K562 (cell line): ENCODE results near the gene PPP1R3C. TPM values are rescaled to one million over a fixed set of nuclear protein-coding genes. Genes with fewer than 3 reads are reported as not detected.

Source experiments
- ATF7 ChIP-seq: fragments of 450-650 bp; IDR thresholded peaks from 2 replicates; pipeline ENCODE4 v1.7.1; 2014; ENCODE audit warnings: mild to moderate bottlenecking, moderate library complexity
- BDP1 ChIP-seq: IDR thresholded peaks from 3 replicates; pipeline ENCODE4 v1.6.1; 2011; ENCODE audit not compliant: insufficient read length, insufficient read depth
- DNMT1 ChIP-seq: fragments of 450-650 bp; IDR thresholded peaks from 2 replicates; pipeline ENCODE4 v1.6.1; 2016; ENCODE audit warnings: antibody characterized with exemption, mild to moderate bottlenecking
- ESRRB ChIP-seq: fragments of 250-450 bp; sonication (Bioruptor Pico); IDR thresholded peaks from 2 replicates; pipeline ENCODE4 v1.5.0; 2020; ENCODE audit warnings: mild to moderate bottlenecking, moderate library complexity, borderline replicate concordance
- HES1 ChIP-seq: fragments of 450-650 bp; IDR thresholded peaks from 2 replicates; pipeline ENCODE4 v1.6.1; 2016; ENCODE audit warnings: low read depth, mild to moderate bottlenecking, moderate library complexity
- MIER1 ChIP-seq: fragments of 450-650 bp; IDR thresholded peaks from 2 replicates; pipeline ENCODE4 v1.6.1; 2016; ENCODE audit warnings: antibody characterized with exemption, mild to moderate bottlenecking, low read depth
- NBN ChIP-seq: fragments of 450-650 bp; IDR thresholded peaks from 2 replicates; pipeline ENCODE4 v1.6.1; 2016; ENCODE audit warnings: low read depth, mild to moderate bottlenecking
- NCOA2 ChIP-seq, 2 experiments: fragments of 450-650 bp; IDR thresholded peaks; 2 replicates each; pipeline ENCODE4 v1.6.1; 2018; ENCODE audit warnings: mild to moderate bottlenecking in 2 of 2, moderate library complexity in 1 of 2; ENCODE audit not compliant: partially characterized antibody in 2 of 2
- NFATC3 ChIP-seq: fragments of 450-650 bp; IDR thresholded peaks from 2 replicates; pipeline ENCODE4 v1.6.1; 2017; ENCODE audit warnings: mild to moderate bottlenecking
- POLR2B ChIP-seq: fragments of 450-650 bp; IDR thresholded peaks from 2 replicates; pipeline ENCODE4 v1.6.1; 2018; ENCODE audit warnings: low read depth; ENCODE audit not compliant: partially characterized antibody
- RBM17 ChIP-seq: fragments of 200-400 bp; formaldehyde crosslinking; IDR thresholded peaks from 2 replicates; pipeline ENCODE4 v1.6.1; 2017; ENCODE audit warnings: low read depth, mild to moderate bottlenecking, low read length, borderline replicate concordance
- SAFB2 ChIP-seq: fragments of 200-400 bp; formaldehyde crosslinking; IDR thresholded peaks from 2 replicates; pipeline ENCODE4 v1.6.1; 2018; ENCODE audit warnings: borderline replicate concordance, low read length, low read depth, moderate library complexity; ENCODE audit not compliant: severe bottlenecking
- TEAD2 ChIP-seq: fragments of 450-650 bp; IDR thresholded peaks from 2 replicates; pipeline ENCODE4 v1.6.1; 2016; ENCODE audit warnings: missing genetic modification characterization, control low read depth, missing compliant biosample characterization
- TRIM24 ChIP-seq, 2 experiments: fragments of 450-650 bp; IDR thresholded peaks; 2 replicates each; pipeline ENCODE4 v1.6.1; 2016
- YBX1 ChIP-seq: fragments of 450-650 bp; IDR thresholded peaks from 2 replicates; pipeline ENCODE4 v1.7.1; 2016; ENCODE audit warnings: mild to moderate bottlenecking
- ZBTB8A ChIP-seq: fragments of 450-650 bp; IDR thresholded peaks from 2 replicates; pipeline ENCODE4 v1.6.1; 2018; ENCODE audit warnings: mild to moderate bottlenecking, moderate library complexity; ENCODE audit not compliant: partially characterized antibody
- ZNF217 ChIP-seq: sonication (generic); formaldehyde crosslinking; IDR thresholded peaks from 2 replicates; pipeline ENCODE4 v1.8.0; 2022; ENCODE audit warnings: mild to moderate bottlenecking, missing genetic modification reagents
- ZNF224 ChIP-seq: sonication (generic); formaldehyde crosslinking; IDR thresholded peaks from 2 replicates; pipeline ENCODE4 v1.8.0; 2022; ENCODE audit warnings: mild to moderate bottlenecking, missing genetic modification reagents
- ZNF318 ChIP-seq, 2 experiments: fragments of 450-650 bp; IDR thresholded peaks; 2 replicates each; pipeline ENCODE4 v1.6.1; 2016; ENCODE audit warnings: mild to moderate bottlenecking in 2 of 2, borderline replicate concordance in 1 of 2, low read depth in 1 of 2, moderate library complexity in 1 of 2
- ZNF507 ChIP-seq: conservative IDR thresholded peaks from 2 replicates; pipeline ENCODE4 v1.6.1; 2017; ENCODE audit warnings: missing genetic modification characterization, missing compliant biosample characterization
- ZNF76 ChIP-seq: fragments of 250-450 bp; sonication (Bioruptor Pico); IDR thresholded peaks from 2 replicates; pipeline ENCODE4 v1.4.0; 2020; ENCODE audit warnings: mild to moderate bottlenecking, moderate library complexity, borderline replicate concordance
- polyA plus RNA-seq, 8 experiments: library from polyadenylated mRNA; depleted of rRNA in 4 of 8; stranded (reverse) in 5 of 8; unstranded in 3 of 8; fragments of >200 nt; fragmentation: Nextera tagmentation in 2 of 8; fragmentation: Illumina TruSeq in 1 of 8; extraction: Ambion mirVana in 2 of 8; extraction: Trizol in 1 of 8; gene quantifications; 2 replicates each; pipeline versions ENCODE4 v1.2.1 to v1.2.3, GENCODE V29; 2011 to 2014; ENCODE audit warnings: inconsistent platforms in 1 of 8, missing spikeins in 1 of 8
- total RNA-seq, 7 experiments: library from RNA; depleted of rRNA in 6 of 7; stranded (reverse); fragments of >200 nt in 6 of 7; fragmentation: Illumina TruSeq in 2 of 7; extraction: Trizol in 2 of 7; gene quantifications; 2 replicates each; pipeline versions ENCODE4 v1.2.1 to v1.2.3, GENCODE V29; 2011 to 2021; ENCODE audit warnings: low replicate concordance in 1 of 7

The PPP1R3C gene
- total and polyA plus RNA-seq, 9 of the 15 experiments (the other 6 are each of a cell fraction or from before 2014, with no cell fraction given) = 0.06 to 0.24 (median 0.12) TPM; not detected in 3

GRCh38 chr10:91590904-91591796 is 41.7 kb downstream of the PPP1R3C start (continued):
- TF ChIP-seq NFATC3 (no peak), ATF7 (0 out of 2 replicates have a peak, but pooled peaks have one; percentile 29), BDP1 (no peak), NCOA2 (IDR thresholded peaks at IDR 0.05; ENCODE audit: partially characterized antibody in 2 of 2) (no peak), SAFB2 (no peak), NBN (no peak; the same call in 1 of the 2 replicates), ZNF224 (no peak), MIER1 (no peak), POLR2B (no peak), TRIM24 (IDR thresholded peaks at IDR 0.05) (peak in 1 of 2 experiments; percentile 55; a peak in 2 of 4 replicates), TEAD2 (tag) (no peak), ZNF507 (tag) (no peak), ZNF318 (IDR thresholded peaks at IDR 0.05; ENCODE audit: borderline replicate concordance in 1 of 2, low read depth in 1 of 2) (0 out of 4 replicates have a peak, but pooled peaks of 1 of the 2 experiments have one; percentile 20), ZNF217 (CRISPR knock-in tag) (no peak), ZBTB8A (no peak), HES1 (peak; percentile 85), DNMT1 (no peak), RBM17 (no peak), ZNF76 (CRISPR knock-in tag) (no peak), ESRRB (CRISPR knock-in tag) (no peak), YBX1 (no peak)
